Measurements from ENCODE around the gene OR51E1.

OR51E1 gene

GRCh38 chr11:4704790-4705334, 61.1 kb downstream of the OR51E1 start:
- no peak for DNase-seq (ENCODE audit: low read depth in 2 of 3, low spot score in 2 of 3)
